Germinal center (tissue), 1 donor: Measurements from ENCODE around the gene SBK2.

Experiments used
- DNase-seq: peaks from one replicate; pipeline ENCODE4 v3.0.0; 2012; ENCODE audit warnings: mixed read lengths, low spot score

SBK2 gene

DNA sequence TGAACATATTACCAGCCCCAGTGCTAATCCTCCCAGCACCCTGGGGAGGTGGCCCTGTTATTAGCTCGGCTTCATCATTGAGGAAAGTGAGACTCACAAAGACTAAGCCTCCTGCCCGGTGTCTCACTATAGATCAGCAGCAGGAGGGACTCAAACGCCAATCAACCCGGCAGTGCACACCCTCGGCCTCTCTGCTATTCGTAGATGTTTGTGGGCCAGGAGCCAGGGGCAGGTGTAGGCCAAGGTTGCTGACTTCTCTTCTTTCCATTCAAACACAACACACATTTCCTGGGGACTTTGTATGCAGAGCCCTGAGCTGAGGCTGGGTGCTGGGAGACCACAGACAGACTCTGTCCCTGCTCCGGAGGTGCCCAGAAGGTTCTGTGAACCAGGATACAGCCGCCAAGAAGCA is 17.8 kb upstream of the SBK2 start:
- no peak for DNase-seq

DNA sequence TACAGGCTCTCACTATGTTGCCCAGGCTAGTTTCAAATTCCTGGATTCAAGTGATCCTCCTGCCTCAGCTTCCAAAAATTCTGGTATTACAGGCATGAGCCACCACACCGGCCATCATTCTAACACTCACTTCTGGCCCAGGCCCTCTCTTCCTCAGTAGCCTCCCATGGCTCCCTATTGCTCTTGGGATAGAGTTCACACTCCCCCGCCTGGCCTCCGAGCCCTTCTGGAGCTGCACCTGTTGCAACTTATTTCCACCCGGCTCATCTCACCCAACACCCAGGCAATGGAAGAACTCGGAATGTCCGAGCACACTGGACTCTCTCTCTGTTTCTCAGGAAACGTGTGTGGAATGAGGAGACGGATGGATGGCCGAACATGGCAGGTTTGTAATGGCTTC is 17.4 kb upstream of the SBK2 start:
- no peak for DNase-seq

DNA sequence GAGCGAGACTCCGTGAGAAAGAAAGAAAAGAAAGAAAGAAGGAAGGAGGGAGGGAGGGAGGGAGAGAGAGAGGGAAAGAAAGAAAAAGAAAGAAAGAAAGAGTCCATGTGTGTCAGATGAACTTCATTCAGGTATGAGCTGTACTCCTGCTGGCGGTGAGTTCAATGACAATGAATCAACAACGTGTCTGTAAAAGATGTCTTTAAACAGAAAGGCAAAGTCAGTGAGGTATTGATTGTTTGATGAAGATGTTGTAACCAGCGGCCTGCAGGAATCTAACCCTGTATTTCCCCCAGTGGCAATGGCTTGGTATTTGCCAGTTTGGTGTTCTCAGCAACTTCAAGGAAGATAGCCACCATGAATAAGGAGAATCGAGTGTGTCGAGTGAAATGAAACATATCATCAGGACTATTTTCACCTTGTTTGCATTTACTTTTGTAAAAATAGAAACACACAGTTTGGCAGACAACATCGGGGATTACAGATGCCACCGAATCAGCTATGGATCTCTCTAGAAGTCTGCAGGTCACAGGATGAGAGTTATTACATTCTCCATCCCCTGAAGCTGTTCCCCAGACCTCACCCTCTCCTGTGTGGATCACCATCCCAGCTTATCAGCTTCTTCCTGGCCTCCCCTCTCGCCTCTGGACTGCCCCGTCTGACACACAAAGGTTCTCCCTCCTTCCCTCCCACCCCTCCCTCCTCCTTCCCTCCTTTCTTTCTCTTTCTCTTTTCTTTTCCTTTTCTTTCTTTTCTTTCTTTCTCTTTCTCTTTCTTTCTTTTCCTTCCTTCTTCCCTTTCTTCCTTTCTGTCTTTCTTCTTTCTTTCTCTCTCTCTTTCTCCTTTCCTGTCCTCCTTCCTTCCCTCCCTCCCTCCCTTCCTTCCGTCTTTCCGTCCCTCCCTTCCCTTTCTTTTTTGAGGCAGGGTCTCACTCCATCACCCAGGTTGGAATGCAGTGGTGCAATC is 16.6 kb upstream of the SBK2 start:
- no peak for DNase-seq

DNA sequence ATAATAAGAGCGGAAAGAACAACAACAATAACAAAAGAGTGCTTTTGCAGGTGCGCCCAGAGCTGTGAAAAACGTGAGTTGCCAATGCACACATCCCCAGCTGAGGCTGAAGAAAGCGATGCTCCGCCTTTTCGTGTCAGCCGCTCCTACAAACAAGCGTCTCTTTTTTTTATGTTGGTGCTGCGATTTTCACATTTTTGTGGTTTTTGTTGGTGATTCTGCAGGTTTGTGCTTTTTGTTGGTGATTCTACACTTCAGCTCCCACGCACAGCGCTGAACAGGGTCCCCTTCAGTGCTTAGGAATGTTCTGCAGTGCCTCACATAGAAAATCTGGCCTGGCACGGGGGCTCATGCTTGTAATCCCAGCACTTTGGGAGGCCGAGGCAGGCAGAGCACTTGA is 15.7 kb upstream of the SBK2 start:
- no peak for DNase-seq

DNA sequence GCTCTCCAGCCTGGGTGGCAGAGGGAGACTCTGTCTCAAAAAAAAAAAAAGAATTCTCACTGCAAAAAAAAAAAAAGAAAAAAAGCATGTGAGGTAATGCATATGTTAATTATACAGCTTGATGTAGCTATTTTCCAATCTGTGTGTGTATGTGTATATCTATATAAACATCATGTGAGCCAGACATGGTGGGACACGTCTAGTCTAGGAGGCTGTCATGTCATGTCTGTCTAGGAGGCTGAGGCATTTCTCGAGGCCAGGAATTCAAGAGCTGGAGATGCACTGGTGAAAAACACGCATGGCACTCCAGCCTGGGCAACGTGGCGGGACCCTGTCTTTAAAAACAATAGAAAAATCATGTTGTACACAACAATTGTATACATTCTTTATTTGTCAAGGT is 15.3 kb upstream of the SBK2 start:
- no peak for DNase-seq

DNA sequence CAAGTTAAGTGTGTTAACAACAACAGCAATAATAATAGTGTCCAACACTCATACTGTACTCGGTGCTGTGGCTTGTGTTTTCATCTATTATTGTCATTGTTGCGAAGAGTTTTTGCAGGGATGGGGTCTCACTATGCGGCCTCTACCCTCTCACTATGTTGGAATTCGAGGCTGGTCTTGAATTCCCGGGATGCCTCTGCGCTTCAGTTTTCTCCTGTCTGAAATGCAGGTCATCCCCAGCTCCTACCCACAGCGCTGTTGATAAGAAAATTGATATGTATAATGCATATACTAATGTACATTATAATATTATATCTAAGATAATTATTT is 13.4 kb upstream of the SBK2 start:
- no peak for DNase-seq

DNA sequence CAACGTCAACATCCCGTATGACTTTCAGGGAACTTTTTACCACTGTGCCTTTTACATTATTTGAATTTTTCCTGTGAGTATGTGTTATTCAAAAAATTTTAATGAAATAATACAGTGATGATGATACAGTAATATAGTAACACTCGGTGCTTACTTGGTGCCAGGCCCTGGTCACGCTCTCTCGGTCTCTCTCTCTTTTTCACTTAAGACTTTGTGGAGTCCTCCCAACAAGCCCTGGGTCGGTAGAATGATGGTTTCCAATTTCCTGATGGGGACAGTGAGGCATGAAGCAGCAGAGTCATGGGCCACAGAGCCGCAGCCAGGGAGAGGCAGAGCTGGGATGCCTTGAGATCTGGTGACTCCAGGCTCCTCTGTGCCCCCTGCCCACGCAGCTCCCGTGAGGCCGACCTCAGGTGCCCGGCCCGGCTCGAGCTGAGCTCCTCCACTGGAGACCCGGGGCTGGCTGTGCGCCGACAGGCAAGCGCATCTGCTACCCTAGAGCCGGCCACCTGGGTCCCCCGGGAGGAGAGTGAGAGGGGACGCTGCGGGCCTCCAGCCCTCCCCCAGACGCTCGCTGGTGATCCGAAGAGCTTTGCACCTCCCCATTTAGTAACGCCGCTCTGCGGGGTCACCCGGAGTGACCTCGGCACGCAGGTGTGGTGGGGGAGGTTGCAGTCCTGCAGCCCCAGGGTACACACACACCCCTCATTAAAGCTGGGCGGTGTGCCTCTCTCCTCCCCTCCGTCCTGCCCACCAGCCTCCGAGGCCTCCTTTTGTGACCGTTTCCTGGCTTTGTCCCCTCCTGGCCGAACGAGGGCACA is 12.8 kb upstream of the SBK2 start:
- no peak for DNase-seq

DNA sequence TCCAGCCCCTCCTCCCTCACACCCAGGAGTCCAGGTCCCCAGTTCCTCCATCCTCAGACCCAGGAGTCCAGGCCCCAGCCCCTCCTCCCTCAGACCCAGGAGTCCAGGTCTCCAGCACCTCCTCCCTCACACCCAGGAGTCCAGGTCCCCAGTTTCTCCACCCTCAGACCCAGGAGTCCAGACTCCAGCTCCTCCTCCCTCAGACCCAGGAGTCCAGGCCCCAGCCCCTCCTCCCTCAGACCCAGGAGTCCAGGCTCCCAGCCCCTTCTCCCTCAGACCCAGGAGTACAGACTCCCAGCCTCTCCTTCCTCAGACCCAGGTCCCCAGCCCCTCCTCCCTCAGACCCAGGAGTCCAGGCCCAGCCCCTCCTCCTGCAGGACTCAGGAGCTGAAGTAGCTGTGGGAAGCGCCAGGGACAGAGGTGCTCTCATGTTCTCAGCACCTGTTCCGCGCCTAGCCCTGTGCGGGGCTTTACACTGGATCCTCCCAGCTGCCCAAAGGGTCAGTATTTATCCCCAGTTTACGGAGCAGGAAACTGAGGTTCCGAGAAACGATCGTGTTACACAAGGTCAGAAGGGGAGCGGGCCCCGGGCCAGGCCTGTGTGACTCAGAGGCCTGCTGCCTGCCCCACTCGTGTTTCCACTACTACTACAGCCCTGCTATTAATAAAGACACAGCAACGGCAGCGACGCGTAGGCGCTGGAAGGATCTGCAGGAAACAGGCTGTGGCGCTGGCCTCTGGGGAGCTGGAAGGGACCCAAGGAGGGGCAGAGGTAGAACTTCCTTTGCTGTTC is 10.1 kb upstream of the SBK2 start:
- DNase-seq = no peak

DNA sequence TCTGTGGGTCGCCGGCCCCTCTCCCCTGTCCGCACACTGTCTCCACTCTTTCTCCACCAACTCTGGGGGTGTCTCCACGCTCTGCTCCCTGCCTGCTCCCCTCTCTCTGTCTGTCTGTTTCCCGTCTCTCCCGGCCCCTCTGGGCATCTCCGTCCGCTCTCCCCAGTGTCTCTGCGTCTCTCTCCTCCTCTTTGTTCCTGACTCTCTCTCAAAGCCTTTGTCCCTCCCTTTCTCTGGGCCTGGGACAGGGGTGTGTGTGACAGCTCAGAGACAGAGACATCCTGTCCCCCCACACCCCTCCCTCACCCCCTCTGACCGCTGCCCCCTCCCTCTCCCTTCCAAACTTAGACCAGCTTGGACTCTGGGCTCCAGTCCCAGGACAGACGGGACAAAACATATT is 9.1 kb upstream of the SBK2 start:
- DNase-seq = no peak

DNA sequence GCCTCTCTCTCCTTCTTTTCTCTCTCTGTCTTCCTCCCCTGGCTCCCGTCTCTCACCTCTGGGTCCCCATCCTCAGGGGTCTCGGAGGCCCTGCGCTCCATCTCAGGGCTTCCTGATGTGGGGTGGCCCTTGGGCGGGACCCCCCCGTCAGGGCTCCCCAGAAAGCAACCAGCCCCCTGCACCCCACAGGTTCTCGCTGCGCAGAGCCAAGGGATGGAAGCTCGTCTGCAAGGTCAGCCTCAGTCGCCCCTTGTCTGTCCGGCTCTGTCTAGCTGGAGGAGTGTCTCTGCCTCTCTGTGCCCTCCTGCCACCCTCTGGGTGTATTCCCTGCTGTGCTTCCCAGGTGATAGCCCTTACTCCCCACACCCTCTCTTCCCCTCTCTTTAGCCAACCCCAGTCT is 8.5 kb upstream of the SBK2 start, which contains the start of gene SBK3:
Gene SBK3 (minus strand): TSS at position 101 of the 400 bp plus-strand sequence. CDS start 0 bp downstream, at position 101.
- no peak for DNase-seq

DNA sequence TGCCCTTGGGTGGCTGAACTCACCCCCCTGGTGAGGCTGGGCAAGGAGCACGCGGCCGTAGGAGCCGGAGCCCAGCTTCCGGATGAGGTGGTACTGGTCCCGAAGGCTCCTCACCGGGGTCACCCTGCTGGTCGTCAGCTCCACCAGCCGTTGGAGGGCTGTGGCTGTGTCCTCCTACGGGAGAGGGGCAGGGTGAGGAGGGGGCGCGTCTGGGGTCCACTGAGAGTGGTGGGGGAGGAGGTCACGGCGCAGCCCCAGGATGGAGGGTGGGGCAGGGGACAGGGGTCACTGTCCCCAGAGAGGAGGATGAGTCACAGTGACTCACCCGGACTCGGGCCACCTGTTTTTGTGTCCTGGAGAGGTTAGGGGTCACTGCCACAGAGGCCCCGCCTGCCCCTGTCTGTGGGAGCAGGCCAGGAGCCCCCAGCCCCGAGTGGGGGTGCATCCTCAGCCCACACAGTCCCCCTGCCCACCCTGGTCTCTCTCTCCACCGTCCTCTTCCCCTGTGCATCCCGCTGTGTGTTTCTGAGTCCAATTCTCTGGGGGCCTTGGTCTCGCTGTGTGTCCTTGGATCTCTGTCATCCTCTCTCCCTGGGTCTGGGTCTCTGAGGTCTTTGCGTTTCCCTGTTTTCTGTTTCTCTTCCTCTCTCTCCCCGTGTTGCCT is 8.0 kb upstream of the SBK2 start:
- DNase-seq = no peak

DNA sequence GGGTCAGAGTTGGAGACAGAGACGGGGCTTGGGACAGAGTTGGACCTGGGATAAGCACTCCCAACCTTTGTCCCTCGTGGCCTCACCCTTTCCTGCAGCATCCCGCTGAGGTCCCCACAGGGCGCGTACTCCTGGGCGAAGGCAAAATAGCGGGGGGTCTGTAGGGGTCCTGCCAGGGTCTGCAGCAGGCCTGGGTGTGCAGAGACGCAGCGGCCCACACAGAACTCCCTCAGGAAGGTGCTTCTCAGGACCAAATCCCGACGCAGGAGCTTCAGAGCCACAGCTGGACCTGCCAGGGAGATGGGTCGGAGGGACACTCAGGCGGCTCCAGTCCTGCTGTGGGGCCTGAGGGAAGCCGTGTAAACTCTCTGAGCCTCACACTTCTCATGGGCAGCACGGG is 7.1 kb upstream of the SBK2 start:
- DNase-seq = no peak

DNA sequence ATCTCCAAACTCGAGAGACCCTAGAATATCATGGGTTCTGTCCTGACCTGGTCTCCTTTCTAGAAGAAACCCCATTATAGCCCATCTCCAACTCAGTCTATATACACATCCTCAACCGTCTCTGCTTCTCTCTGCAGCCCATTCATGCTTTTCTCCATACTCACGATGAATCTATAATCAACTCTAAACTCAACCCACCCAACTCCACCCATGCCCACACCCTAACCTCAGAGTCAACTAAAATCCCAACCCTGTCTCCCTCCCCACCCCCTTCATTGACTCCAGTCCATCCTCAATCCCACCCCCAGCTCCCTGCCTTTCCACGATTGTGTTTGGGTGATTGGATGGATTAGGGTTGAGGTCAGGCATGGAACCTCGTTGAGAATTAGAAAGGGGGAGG is 6.6 kb upstream of the SBK2 start:
- DNase-seq = no peak

DNA sequence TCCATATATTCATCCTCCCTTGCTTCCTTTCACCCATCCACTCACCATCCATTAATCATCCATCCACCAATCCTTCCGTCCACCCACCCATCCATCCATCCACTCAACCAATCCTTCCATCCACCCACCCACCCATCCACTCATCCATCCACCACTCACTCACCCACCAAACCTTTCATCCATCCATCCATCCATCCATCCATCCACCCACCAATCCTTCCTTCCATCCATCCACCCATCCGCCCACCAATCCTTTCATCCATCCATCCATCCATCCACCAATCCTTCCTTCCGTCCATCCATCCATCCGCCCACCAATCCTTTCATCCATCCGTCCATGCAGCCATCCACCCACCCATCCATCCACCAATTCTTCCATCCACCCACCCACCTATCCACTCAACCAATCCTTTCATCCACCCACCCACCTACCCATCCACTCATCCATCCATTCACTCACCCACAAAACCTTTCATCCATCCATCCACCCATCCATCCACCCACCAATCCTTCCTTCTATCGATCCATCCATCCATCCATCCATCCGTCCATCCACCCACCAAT is 5.4 kb upstream of the SBK2 start:
- no peak for DNase-seq

DNA sequence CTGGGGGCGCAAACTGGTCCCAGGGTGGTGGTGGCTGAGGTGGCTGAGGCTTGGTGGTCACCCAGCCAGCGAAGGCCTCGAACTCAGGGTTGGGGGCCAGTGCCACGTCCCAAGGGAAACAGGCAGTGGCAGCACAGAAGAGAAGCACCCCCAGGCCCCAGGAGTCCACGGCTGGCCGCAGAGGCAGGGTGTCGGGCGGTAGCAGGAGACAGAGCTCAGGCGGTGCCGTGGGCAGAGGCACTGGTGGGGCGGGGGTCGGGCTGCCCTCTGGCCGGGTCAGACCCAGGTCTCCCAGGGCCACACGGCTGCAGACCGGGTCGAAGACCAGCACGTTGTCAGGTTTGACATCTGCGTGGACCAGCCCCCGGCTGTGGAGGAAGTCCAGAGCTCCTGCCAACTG is 4.2 kb upstream of the SBK2 start:
- no peak for DNase-seq

DNA sequence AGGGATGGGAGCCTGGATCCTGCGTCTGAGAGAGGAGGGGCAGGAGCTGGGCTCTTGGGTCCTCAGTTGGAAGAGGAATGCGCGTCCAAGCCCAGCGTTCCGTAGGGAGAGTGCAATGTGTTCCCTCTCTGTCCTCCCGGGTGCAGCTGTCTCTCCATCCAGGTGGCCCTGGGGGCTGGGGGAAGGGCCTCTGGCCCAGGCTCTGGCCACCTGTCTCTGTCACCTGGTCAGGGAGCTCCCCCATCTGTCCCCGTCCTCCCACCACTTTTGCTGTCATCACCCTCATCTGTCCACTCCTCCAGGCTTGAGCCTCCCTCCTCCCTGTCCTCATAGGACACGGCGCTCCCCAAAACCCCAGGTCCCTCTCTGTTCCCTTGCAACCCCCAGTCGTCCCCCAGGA is 3.7 kb upstream of the SBK2 start:
- DNase-seq = no peak

DNA sequence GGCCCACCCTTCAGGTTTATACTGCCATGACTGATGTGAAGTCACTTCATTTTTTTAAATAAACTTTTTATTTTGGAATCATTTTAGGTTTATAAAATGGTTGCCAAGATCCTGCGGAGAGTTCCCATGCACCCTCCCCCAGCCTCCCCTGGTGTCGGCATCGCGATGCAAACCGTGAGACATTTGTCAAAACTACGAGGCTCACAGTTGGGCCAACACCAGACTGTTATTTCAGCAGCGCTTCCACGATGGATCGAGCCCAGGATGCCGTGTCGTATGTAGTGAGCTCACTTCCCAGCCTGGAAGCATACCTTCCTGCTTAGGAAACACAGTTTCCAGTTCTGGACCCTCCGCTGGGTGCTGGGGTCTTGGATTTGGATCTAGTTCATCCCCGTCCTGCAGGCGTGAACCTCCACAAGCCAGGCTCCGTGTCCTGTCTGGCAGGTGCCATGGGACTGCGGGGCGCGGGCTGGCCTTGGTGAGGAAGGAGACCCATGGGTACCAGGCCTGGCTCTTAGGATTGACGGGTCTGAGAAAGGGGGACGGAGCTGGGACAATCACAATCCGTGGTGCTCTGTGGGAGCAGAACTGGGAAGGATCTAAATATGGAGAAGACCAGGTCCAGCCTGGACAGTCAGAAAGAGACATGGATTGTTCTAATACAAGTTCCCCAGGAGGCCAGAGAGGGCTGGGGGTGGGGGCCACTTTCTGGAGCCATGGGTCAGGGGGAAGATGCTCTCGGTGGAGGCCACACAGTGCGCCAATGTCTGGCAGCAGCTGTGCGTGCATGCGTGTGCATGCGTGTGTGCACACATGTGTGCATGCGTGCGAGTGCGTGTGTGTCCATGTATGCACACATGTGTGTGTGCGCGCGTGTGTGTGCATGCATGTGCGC is 2.4 kb upstream of the SBK2 start:
- no peak for DNase-seq

DNA sequence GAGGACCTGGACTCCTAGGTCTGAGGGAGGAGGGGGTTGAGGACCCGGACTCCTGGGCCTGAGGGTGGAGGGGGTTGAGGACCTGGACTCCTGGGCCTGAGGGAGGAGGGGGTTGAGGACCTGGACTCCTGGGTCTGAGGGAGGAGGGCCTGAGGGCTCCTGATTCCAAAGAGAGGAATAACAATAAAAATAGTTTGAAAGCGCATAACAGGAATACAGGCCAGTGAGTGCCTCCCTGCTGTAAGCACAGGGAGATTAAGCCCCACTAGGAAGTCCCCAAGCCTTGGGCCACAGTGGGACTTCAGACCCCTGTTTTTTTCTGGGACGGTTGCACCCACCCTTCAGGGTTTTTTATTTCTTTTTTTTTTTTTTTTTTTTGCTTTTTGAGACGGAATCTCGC is 1.2 kb upstream of the SBK2 start:
- DNase-seq = no peak

DNA sequence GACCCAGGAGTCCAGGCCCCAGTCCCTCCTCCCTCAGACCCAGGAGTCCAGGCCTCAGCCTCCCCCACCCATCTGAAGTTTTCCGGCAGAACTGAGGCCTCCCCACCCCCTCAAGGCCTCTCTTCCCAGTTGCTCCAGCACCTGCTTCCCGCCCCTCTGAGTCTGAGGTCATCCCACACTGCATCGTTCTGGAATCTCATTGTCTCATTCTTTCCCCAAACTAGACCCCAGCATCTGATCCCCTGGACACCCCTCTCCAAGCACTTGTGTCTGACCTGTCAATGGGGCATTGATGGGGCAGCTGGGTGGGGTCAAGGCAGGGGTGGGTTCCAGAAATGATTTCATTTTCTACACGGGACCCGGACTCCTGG is 793 bp upstream of the SBK2 start:
- DNase-seq = no peak

DNA sequence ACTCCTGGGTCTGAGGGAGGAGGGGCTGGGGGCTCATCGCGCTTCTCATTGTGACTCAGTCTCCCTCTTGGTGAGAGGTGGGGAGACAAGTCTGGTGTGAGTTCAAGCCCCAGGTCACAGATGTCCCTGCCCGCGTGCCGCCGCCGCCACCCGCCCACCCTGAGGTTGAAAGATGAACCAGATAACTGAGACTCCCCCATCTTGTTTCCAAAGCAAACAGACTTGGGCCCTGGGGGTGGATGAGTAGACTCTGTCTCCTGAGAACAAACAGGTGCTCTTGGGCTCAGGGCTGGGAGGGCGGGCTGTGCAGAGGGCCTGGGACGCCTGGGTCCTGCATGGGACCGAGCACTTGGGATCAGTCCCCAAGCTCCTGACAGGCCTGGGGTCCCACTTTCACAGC is 567 bp downstream of the SBK2 start:
- no peak for DNase-seq

DNA sequence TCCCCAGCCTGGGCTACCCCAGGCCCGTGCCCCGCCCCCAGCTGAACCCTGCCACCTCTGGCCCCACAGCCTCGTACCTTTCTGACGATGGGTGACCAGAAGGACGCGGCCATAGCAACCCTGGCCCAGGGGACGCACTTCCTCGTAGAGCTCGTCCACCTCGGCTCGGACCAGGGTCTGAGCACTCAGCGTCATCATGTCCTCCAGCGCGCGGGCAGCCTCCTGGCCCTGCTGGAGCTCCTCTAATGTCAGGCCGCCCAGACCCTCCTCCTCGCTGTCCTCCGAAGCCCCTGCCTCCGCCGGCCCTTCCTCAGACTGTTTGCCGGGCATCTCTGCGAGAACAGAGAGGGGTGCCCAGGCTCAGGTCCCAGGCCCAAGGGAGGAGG is 975 bp downstream of the SBK2 start:
- no peak for DNase-seq
